ENCODE measurements around the gene RNF26.

The RNF26 gene
- total RNA-seq = 19.7 reads per million, percentile 46 among the genes with 10 or more reads in this experiment

- DNase-seq = peak; percentile 92
Measured at GRCh38 chr11:119334174-119334930, at the start of gene RNF26. TSS of gene RNF26 (plus strand) at chr11:119334527. CDS start at chr11:119335123, 596 bp downstream.

- no peak for DNase-seq
Measured at GRCh38 chr11:119285431-119285830, 48.9 kb upstream of the RNF26 start.

- DNase-seq = no peak
Measured at GRCh38 chr11:119288219-119288618, 46.1 kb upstream of the RNF26 start.

DNA sequence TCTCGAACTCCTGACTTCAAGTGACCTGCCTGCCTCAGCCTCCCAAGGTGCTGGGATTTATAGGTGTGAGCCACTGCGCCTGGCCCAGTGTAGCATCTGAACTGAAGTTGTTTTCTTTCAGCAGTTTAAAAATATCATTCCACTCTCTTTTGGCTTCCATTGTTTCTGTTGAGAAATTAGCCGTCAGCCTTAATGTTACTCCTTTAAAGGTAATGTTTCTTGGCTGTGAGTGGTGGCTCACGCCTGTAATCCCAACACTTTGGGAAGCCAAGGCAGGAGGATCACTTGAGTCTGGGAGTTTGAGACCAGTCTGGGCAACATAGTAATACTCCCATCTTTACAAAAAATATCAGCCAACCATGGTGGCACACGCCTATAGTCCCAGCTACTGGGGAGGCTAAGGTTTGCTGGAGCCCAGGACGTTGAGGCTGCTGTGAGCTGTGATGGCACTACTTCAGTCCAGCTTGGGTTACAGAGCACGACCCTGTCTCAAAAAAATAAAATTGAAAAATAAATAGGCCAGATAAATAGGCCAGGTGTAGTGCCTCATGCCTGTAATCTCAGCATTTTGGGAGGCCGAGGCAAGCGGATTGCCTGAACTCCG, 43.3 kb upstream of the RNF26 start:
- no peak for DNase-seq

DNA sequence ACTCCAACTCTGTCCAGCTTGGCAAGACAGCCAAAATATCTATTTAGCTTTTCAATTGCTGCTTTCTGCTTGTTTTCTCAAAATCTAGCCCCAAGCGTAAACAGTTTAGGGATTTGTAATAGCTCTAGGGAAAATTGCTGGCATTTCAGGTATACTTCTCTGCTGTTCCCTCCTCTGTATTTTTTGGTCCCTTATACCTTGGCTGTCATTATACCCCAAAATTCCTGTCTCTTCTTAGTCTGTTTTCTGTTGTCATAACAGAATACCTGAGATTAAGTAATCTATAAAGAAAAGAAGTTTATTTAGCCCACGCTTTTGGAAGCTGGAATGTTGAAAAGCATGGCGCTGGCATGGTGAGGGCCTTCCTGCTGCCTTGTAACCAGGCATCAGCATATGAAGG, 40.9 kb upstream of the RNF26 start:
- DNase-seq = no peak

- DNase-seq = no peak
Measured at GRCh38 chr11:119295178-119295577, 39.1 kb upstream of the RNF26 start.

GRCh38 chr11:119297938-119298337, 36.4 kb upstream of the RNF26 start:
- no peak for DNase-seq

DNA sequence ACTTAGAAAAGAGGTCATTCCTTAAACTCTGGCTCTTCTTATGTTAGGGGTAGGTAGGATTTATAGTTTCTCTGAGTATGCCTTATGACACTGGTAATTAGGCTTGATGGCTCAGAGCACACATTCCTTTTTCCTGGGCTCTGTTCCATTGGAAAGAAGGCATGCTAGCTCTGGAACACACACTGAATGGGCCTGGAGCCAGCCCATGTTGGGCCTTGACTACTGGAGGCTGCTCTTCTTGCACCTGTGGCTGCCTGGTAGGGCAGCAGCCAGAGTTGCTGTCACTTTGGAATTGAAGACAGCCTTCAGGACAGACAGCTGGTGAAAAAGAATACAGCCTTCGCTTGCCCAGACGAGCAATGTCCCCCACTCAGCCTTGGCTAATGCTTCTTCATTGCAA, 35.6 kb upstream of the RNF26 start:
- no peak for DNase-seq

DNA sequence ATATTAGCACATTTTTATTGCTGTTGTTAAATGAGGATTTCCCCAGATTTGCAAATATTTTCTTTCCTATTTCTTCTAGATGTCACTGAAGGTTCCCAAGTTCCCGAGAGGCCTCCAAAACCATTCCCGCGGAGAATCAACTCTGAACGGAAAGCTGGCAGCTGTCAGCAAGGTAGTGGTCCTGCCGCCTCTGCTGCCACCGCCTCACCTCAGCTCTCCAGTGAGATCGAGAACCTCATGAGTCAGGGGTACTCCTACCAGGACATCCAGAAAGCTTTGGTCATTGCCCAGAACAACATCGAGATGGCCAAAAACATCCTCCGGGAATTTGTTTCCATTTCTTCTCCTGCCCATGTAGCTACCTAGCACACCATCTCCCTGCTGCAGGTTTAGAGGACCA, 34.9 kb upstream of the RNF26 start:
- no peak for DNase-seq

DNA sequence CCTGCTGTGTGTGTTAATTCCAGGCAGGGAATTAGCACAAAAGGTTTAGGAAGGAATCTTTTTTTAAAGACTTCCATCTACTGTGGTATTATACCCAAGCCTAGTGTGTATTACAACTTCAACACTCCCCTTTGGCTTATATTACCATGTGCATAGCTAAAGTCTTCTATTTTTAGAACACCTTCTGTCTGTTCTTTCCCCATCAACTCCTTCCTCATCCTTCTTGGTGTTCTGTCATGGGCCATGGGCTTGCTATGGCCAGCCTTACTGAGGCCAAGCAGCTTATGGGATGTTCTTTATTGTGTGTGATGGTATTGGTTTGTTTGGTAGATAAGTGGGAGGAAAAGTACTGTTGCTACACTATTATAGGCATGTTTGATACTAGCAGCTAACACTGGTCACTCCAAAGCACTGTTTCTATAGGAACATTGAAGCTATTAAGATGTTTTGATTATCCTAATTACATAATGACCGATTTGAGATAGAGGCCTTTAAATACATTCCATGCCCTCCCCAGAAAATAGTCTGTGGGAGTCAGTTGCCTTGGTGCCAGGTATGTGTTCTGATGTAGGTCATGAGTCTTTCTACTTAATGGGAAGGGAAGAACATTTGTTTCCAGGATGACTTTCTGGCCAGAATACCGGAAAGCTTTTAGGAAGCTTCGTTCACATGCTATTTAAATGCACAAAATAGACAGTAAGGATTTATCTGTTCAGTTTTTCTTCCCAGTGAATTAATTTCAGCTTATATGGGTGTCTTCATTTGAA, 33.9 kb upstream of the RNF26 start:
- no peak for DNase-seq

DNA sequence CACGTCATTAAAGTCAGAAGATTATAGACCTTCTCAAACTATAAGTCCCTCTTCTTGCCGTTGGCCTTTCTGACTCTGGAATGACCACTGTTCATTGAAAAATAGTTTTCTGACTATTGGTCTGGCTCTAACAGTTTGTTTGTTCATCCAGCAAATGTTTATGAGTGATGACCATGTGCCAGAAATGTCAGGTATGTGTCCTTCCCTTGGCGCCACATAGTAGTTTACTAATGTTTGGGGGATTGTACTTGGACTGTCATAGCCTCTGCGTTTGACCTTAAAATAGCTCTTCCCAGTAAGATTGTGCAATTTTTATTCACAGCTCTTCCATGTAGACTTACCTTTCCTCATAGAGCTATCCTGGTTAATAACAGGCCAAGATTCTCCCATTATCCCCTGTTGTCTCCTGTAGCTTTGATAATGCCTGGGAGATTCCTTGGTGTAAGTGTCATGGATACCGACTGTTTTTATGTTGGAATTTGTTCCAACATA, 31.1 kb upstream of the RNF26 start:
- no peak for DNase-seq

- no peak for DNase-seq
Measured at GRCh38 chr11:119305556-119306372, 28.6 kb upstream of the RNF26 start.

DNA sequence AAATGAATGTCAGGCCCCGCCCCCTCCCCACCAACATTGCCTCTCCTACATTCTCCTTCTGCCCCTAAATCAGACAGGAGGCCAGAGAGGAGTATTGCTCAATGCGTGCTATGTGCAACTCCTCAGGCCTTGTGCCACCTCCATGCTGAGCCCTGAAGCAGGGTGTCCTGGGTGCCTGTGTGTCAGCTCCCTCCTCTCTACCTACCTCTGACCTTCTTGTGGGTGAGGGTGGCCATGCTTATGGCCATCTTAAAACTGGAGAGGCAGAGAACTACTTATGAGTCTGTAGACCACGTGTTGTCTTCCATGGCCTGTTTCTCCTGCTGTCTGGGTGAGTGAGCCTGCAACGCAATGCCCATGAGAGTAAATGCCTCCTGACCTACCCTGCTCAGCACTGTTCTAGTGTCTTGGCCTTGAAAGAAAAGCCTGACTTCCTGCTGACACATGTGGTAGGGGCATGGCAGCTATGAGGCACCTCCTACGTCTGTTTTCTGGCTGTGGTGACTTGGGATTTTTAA, 27.9 kb upstream of the RNF26 start:
- no peak for DNase-seq

GRCh38 chr11:119307219-119307618, 27.1 kb upstream of the RNF26 start:
- DNase-seq = no peak

DNA sequence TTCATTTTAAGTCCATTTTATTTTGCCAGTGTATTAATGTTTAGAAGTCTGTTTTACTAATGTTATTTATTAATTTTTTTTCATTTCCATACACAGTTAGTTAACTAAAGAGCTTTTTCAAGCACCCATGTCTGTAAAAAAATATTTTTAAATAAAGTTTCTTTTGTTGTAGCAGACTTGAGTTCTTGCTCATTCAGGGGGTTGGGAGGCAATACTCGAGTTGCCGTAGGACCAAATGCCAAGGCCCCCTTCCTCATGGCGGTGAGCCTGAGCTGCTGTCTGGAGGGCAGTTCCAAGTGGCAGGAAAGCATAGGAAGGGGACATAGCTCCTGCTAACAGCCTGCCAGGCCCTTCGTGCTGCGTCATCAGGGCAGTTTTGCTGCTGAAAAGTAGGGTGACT, 26.4 kb upstream of the RNF26 start:
- no peak for DNase-seq

- DNase-seq = no peak
Measured at GRCh38 chr11:119309411-119309810, 24.9 kb upstream of the RNF26 start.

GRCh38 chr11:119309953-119310681, 24.2 kb upstream of the RNF26 start:
- DNase-seq = no peak

GRCh38 chr11:119310682-119311052, 23.7 kb upstream of the RNF26 start:
- DNase-seq = no peak

DNA sequence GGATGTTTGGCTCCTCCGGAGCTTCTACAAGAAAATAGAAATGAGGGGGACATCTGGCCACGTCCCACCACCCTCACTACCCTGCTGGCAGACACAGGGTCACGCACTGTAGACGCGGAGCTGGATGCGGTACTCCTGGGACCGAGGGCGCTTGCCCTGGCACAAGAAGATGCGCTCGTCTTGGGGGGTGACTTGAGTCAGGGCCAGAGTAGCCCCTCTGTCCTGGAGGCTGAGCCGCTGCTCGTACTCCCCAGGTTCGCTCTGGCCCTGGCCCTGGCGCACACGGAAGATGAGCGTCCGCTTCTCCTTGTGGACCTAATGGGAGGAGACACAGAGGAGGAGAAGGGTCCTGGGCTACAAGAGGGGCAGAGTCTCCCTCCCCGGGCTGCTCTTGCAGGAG, 19.6 kb upstream of the RNF26 start:
- no peak for DNase-seq

- peak; percentile 38 for DNase-seq
Measured at GRCh38 chr11:119315131-119316015, 19.0 kb upstream of the RNF26 start.
